Thyroid gland (tissue), 4 donors: Measurements from ENCODE around the gene KLHL25.

ENCODE experiments used
- POLR2A ChIP-seq, 2 donors: fragments of 450-650 bp; IDR thresholded peaks; one replicate each; pipeline ENCODE4 v1.6.1; 2017; ENCODE audit warnings: antibody characterized with exemption in 2 of 2, mild to moderate bottlenecking in 2 of 2, moderate library complexity in 1 of 2
- TF ChIP-seq, protein P1 (sequence below), 6 experiments: fragments of 200-600 bp in 3 of 6; fragments of 450-650 bp in 3 of 6; sonication (generic) in 3 of 6; IDR thresholded peaks; one replicate each; pipeline ENCODE4 v1.5.1; 2016 to 2019; ENCODE audit warnings: antibody characterized with exemption in 6 of 6, mild to moderate bottlenecking in 2 of 6, inconsistent platforms in 1 of 6, moderate library complexity in 1 of 6

DNA sequence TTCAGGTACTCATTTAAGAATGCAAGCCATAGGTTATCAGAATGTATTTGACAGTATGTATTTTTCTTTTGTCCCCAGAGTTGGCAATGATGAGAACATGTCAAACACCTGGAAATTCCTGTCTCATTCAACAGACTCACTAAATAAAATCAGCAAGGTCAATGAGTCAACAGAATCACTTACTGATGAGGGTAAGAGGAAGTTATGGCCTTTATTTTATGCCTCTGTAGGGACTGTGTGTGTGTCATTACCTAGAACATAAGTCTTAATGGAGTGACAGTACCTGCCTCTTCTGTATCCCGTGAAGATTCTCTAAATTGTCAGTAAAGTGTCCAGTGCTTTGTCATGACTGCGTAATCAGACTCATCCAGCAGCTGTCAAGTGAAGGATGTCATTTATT, 77.5 kb downstream of the KLHL25 start:
- TF ChIP-seq, protein P1, sequence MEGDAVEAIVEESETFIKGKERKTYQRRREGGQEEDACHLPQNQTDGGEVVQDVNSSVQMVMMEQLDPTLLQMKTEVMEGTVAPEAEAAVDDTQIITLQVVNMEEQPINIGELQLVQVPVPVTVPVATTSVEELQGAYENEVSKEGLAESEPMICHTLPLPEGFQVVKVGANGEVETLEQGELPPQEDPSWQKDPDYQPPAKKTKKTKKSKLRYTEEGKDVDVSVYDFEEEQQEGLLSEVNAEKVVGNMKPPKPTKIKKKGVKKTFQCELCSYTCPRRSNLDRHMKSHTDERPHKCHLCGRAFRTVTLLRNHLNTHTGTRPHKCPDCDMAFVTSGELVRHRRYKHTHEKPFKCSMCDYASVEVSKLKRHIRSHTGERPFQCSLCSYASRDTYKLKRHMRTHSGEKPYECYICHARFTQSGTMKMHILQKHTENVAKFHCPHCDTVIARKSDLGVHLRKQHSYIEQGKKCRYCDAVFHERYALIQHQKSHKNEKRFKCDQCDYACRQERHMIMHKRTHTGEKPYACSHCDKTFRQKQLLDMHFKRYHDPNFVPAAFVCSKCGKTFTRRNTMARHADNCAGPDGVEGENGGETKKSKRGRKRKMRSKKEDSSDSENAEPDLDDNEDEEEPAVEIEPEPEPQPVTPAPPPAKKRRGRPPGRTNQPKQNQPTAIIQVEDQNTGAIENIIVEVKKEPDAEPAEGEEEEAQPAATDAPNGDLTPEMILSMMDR (IDR thresholded peaks at IDR 0.05) = no peak
- TF ChIP-seq POLR2A (IDR thresholded peaks at IDR 0.05) = no peak
